Skin of body (tissue), 2 donors: ENCODE results near the gene NXN. TPM values are rescaled to one million over a fixed set of nuclear protein-coding genes. Genes with fewer than 3 reads are reported as not detected.
"Not testable (repeated sequence)": the region's sequence is repeated elsewhere in the genome, so short reads cannot be mapped to it uniquely, and the experiment has no call there.

Source experiments
- DNase-seq: peaks from one replicate; lab custom pipeline; 2025; lab: John Stamatoyannopoulos, UW
- total RNA-seq: library from RNA; depleted of rRNA; stranded (reverse); fragments of >200 nt; gene quantifications from one replicate; pipeline ENCODE4 v1.2.3, GENCODE V29; 2014

The NXN gene
- total RNA-seq, 1 donor from 2014 or later = 52.2 TPM

- DNase-seq = no peak
Observed at GRCh38 chr17:802481-802880, 177.1 kb downstream of the NXN start.

- no peak for DNase-seq
Observed at GRCh38 chr17:801660-802059, 177.9 kb downstream of the NXN start.

- no peak for DNase-seq
Observed at GRCh38 chr17:800446-801242, 178.9 kb downstream of the NXN start.

GRCh38 chr17:799261-799660, 180.3 kb downstream of the NXN start:
- DNase-seq = no peak

DNA sequence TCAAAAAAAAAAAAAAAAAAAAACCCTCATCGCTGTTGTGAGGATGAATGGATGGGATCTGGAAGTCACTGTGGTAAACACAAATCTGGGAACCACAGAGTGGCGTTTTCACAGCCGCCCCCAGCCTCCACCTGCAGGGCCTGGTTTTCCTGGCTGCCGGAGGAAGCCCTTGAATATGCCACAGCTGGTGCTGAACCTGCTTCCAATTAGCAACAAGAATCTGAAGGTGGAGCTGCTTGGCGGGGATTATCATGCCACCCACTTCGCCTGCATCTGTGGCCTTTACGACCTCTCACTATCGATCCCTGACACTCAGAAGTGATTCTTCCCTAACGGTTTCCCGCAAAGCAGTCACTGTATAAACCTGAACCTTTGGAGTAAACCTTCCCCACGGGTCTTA, 181.3 kb downstream of the NXN start:
- no peak for DNase-seq

- peak; percentile 23 for DNase-seq
Observed at GRCh38 chr17:797236-797840, 182.2 kb downstream of the NXN start.

- no peak for DNase-seq
Observed at GRCh38 chr17:796609-797008, 183.0 kb downstream of the NXN start.

GRCh38 chr17:795721-796120, 183.9 kb downstream of the NXN start:
- DNase-seq = no peak

DNA sequence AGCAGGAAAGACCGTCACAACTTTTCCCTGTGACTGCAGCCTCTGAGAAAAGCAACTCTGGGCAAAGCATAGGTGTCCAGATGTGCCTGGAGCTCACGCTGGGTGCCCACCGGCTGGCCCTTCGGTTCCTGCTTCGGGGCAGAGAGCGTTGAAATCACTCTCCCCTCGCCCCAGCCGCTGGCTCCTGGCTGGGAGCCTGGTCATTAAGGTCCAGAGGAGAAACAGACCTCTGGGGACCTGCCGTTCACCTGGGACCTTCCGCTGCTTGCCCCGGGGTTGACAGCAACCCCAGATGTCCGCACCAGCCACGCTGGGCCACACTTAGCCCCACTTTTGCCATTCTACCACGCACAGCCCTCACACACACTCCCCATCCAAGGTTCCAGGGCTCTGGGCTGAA, 184.3 kb downstream of the NXN start:
- DNase-seq = no peak

- peak; percentile 91 for DNase-seq
Observed at GRCh38 chr17:794876-795275, 184.7 kb downstream of the NXN start.

- DNase-seq = no peak
Observed at GRCh38 chr17:792277-792676, 187.3 kb downstream of the NXN start.

DNA sequence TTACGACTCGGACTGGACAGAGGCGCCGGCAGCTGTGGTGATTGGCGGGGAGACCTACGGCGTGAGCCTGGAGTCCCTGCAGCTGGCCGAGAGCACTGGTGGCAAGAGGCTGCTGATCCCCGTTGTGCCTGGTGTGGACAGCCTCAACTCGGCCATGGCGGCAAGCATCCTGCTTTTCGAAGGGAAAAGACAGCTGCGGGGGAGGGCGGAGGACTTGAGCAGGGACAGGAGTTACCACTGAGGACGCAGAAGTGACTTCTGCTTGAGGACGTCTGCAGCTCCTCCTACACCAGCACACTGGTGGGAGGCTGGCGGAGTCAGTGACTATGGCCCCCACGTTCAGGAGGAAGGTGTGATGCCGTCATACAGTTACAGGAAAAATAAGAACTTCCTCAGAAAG, 187.7 kb downstream of the NXN start:
- no peak for DNase-seq

DNA sequence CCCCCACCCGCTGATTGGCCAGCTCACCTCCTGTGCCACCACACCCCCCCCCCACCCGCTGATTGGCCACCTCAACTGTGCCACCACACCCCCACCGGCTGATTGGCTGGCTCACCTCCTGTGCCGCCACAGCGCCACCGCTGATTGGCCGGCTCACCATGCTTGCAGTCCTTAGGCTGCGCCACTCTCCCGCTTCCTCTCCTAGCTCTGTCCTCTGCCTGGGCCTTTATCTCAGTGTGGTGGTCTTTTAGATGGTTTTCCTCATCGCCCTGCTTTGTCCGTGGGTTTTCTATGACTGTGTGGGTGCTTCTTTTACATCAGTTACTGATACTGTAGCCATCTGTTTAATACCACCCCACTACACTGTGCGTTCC, 188.7 kb downstream of the NXN start:
- not testable (repeated sequence) for DNase-seq

DNA sequence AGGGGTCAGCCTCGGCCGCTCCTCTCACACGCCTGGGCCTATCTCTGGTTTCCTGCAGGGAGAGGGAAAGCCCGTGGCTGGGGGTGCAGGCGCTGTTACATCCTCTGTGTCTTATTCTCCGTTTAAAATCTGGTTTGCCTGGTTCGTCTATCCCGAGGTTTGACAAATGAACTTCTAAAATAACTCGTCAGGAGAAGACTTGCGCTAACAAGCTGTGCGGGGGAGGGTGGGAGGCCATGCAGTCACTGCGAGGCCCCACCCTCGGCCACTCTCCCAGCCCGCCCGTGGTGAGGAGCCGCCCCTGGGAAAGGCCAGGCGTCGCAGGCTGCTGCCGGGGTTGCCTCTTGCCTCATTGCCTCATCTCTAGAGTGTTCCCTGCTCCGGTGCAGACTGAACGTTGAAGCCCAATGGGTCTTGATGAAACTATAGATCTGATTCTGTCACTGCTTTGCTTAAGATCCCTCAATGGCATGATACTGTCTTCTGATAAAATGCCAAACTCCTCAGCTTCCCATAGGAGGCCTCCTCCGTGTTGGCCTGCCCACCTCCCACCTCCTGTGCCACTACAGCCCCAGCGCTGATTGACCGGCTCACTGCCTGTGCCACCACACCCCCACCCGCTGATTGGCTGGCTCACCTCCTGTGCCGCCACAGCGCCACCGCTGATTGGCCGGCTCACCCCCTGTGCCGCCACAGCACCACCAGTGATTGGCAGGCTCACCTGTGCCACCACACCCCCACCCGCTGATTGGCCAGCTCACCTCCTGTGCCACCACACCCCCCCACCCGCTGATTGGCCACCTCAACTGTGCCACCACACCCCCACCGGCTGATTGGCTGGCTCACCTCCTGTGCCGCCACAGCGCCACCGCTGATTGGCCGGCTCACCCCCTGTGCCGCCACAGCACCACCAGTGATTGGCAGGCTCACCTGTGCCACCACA, 189.4 kb downstream of the NXN start:
- not testable (repeated sequence) for DNase-seq

DNA sequence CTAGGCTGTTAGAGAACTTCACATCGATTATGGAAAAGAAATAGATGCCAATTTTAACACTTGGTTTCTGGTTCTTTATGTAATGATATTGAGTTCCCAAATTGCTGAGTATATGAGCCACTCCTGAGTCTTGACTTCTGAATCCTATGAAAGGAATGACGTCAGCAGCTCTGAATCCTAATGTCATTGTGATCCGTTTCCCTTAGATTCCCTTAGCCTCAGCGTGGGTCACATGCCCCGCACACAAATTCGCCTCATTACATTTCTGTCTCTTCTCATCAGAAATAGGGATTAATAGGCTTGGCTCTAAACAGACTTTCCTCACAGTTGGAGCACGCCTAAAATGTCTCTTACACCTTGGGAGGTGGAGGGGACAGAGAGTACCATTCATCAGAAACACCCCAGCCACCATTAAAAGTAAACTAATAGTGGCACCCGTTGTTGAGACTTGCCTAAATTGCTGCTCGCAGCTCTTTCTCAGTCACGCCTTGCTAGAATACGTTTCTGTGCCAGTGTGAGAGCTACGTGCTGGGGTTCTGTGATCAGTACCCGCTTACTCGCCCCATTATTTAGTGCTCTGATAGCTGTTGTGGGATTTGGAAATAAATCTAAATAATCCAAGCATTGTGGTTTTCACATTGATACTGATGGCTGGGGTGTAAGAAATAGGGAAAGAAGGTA, 190.3 kb downstream of the NXN start:
- DNase-seq = no peak

GRCh38 chr17:788551-788950, 191.0 kb downstream of the NXN start:
- DNase-seq = no peak

DNA sequence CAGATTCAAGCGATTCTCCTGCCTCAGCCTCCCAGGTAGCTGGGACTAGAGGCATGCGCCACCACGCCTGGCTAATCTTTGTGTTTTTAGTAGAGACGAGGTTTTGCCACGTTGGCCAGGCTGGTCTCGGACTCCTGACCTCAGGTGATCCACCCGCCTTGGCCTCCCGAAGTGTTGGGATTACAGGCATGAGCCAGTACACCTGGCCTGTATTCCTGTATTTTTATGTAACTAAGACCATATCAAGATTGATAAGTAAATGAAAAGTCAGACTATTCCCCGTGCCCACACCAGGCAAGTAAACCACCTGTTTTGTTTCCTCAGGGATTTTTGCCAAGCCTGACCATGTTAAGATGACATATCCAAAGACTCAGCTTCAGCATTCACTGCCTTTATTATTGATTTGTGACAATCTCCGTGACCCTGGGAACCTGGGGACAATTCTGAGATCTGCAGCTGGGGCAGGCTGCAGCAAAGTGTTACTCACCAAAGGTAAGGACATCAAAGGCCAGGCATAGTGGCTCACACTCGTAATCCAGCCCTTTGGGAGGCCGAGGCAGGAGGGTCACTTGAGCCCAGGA, 191.8 kb downstream of the NXN start:
- no peak for DNase-seq

GRCh38 chr17:785901-786300, 193.7 kb downstream of the NXN start:
- not testable (repeated sequence) for DNase-seq

DNA sequence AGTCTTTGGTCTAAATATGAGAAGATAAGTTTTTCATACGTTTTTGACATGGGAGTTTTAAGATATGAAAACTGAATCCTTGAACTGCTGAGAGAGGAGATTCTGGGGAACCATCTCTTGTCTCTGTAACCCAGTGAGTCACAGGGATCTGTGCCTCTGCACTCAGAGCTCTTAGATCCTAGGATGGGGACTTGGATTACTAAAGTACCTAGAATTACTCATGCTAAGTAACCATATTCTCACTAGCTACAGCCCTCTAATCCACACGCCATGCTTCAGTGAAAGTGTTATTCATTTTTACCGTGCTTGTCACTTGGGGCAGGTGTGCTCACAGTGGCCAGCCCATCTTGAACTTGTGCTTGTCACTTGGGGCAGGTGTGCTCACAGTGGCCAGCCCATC, 195.4 kb downstream of the NXN start:
- no peak for DNase-seq

GRCh38 chr17:781805-782731, 197.5 kb downstream of the NXN start, which contains the start of the genes GLOD4 and MRM3:
GLOD4 (minus strand) TSS chr17:782280; CDS start chr17:782255, 25 bp downstream.
MRM3 (plus strand) TSS chr17:782353; CDS start chr17:782379, 26 bp downstream.
- DNase-seq = peak; percentile 92
